Measurements from ENCODE around the gene NBPF15. TPM values are rescaled to one million over a fixed set of nuclear protein-coding genes. Genes with fewer than 3 reads are reported as not detected.
A peak's percentile ranks its signal among the peaks of the same experiment; 100 is the strongest.
"Not testable (repeated sequence)": the region's sequence is repeated elsewhere in the genome, so short reads cannot be mapped to it uniquely, and the experiment has no call there.

The NBPF15 gene
- total and polyA plus RNA-seq, 4 experiments from 2014 or later: 12.9 to 184 (median 99.8) TPM

DNA sequence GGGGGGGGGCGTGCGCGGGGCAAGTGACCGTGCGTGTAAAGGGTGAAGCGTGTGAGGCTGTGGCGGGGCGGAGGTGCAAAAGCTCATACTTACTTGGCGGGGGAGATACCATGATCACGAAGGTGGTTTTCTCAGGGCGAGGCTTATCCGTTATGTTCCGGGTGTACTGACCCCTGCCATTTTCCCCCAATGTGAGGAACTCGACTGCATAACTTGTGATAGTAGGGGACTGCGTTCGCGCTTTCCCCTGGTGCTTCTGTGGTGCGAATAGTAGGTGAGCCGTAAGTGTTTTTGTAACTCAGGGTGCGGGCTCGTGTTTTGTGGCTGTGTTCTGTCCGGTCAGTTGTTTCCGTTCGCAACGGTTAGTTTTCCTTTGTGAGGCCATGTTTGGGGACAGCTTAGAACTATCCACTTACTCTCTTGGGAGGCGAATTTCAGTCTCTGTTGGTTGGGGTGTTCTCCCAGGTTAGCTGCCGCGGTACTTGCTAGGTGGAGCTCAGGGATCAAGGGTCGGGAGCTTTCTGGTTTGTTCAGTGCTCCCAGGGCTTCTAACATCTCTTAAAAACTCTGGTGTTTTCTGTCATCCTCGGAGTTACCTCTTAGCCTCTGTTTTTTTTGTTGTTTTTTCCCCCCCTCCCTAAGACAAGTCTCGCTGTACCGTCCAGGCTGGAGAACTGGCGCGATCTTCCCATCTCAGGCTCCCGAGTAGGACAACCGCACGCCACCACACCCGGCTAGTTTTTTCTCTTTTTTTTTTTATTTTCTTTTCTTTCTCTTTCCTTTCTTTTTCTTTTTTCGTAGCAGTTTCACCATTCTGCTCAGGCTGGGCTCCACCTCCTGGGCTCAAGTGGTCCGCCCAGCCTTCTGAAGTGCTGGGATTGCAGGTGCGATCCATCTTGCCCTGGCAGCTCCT lies 48.7 kb downstream of the NBPF15 start:
- intact Hi-C loops (cut with micrococcal nuclease); H3K9me3 ChIP-seq (ENCODE audit: control insufficient read depth in 1 of 2, low read length in 2 of 2); H3K27me3 ChIP-seq (ENCODE audit: insufficient read depth, low read length); H3K9me3 Mint-ChIP-seq; H3K4me1 ChIP-seq (ENCODE audit: insufficient read depth, low read length); H3K27me3 Mint-ChIP-seq; H3K36me3 ChIP-seq (ENCODE audit: insufficient read depth, low read length): not testable (repeated sequence)
- H3K4me3 ChIP-seq (ENCODE audit: low read length in 2 of 2): peak overlapping the region; percentile 52 to 69
- peak; percentile 92 to 95 (median 93) for DNase-seq
- H3K27ac ChIP-seq (ENCODE audit: low read depth, low read length): peak overlapping the region; percentile 66
- Mint-ChIP-seq H3K27ac (peak overlapping the region; percentile 97 to 100 (median 99)), H3K36me3 (peaks cover 0 to 12% of the 10 kb centered on the region in 2 donors), H3K4me3 (peak overlapping the region; percentile 94 to 100 (median 98)), H3K4me1 (peaks cover 0 to 17% (median 3%) of the 10 kb centered on the region in 4 donors)
- POLR2A ChIA-PET (ENCODE audit: partially characterized antibody): interaction anchor here (0.7 to 0.9 kb wide), 5 partner anchors 111 to 868 kb away, joined by 5 to 11 read pairs (median 7); no protein-coding TSS in a partner anchor
- CTCF ChIA-PET (ENCODE audit: partially characterized antibody): interaction anchor here (0.7 kb wide), 1 partner anchor 111 kb away, joined by 4 read pairs; no protein-coding TSS in a partner anchor

DNA sequence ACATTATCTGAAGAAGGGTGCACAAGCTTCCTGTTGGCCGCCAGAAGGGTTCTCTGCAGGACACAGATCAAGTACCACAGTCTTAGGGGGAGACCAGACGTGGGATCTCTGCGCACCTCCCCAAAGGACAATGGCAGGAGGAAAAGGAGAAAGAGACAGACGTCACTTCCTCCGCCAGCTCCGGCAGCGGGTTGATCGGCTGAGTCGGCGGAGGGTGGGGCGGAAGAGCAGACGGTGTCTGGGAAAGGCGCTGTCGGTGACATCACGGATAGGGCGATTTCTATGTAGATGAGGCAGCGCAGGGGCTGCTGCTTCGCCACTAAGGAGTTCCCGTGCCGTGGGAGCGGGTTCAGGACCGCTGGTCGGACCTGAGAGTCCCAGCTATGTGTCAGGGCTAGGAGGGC lies 49.4 kb downstream of the NBPF15 start:
- Mint-ChIP-seq H3K36me3 (peaks cover 0 to 12% of the 10 kb centered on the region in 2 donors), H3K4me3 (peak overlapping the region; percentile 94 to 100 (median 98)), H3K4me1 (peaks cover 0 to 17% (median 3%) of the 10 kb centered on the region in 4 donors), H3K27ac (peak overlapping the region; percentile 97 to 100 (median 99))
- H3K4me1 ChIP-seq (ENCODE audit: insufficient read depth, low read length); H3K27me3 ChIP-seq (ENCODE audit: insufficient read depth, low read length); H3K9me3 ChIP-seq (ENCODE audit: control insufficient read depth in 1 of 2, low read length in 2 of 2); intact Hi-C loops (cut with micrococcal nuclease); H3K36me3 ChIP-seq (ENCODE audit: insufficient read depth, low read length); H3K27me3 Mint-ChIP-seq; H3K9me3 Mint-ChIP-seq: not testable (repeated sequence)
- peak overlapping the region; percentile 21 for H3K27ac ChIP-seq (ENCODE audit: low read depth, low read length)
- peak in 4 of 5 donors; percentile 88 to 91 (median 90) for DNase-seq
- H3K4me3 ChIP-seq (ENCODE audit: low read length in 2 of 2): peak overlapping the region in 1 of 2 donors; percentile 28
- ChIA-PET POLR2A (ENCODE audit: partially characterized antibody) (interaction anchor here (0.7 to 0.9 kb wide), 5 partner anchors 112 to 869 kb away, joined by 5 to 11 read pairs (median 7); no protein-coding TSS in a partner anchor), CTCF (ENCODE audit: partially characterized antibody) (interaction anchor here (0.7 kb wide), 1 partner anchor 112 kb away, joined by 4 read pairs; no protein-coding TSS in a partner anchor)

DNA sequence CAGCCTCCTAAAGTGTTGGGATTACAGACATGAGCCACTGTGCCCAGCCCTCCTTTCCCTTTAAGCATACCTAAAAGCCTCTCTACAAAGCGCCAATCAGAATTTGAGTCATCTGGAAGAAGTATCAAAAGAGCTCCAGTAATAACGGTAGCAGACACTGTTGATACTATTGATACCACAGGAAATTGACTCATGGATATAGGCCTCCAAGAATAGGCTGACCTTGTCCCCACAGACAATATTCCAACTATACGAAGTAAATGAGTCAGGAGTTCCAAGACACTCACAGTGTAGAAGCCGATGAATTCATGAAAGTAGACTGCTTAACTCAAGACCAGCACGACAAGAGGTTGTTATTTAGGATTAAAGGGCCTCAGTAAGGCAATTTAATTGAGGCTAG lies 58.7 kb downstream of the NBPF15 start:
- H3K4me3 ChIP-seq (ENCODE audit: low read length in 2 of 2); H3K9me3 ChIP-seq (ENCODE audit: control insufficient read depth in 1 of 2, low read length in 2 of 2); H3K36me3 ChIP-seq (ENCODE audit: insufficient read depth, low read length); CTCF ChIA-PET (ENCODE audit: partially characterized antibody); H3K9me3 Mint-ChIP-seq; H3K27me3 ChIP-seq (ENCODE audit: insufficient read depth, low read length); H3K27ac Mint-ChIP-seq; H3K27me3 Mint-ChIP-seq; intact Hi-C loops (cut with micrococcal nuclease); H3K36me3 Mint-ChIP-seq; H3K4me1 Mint-ChIP-seq; H3K4me3 Mint-ChIP-seq; POLR2A ChIA-PET (ENCODE audit: partially characterized antibody); H3K4me1 ChIP-seq (ENCODE audit: insufficient read depth, low read length); DNase-seq; H3K27ac ChIP-seq (ENCODE audit: low read depth, low read length): not testable (repeated sequence)

DNA sequence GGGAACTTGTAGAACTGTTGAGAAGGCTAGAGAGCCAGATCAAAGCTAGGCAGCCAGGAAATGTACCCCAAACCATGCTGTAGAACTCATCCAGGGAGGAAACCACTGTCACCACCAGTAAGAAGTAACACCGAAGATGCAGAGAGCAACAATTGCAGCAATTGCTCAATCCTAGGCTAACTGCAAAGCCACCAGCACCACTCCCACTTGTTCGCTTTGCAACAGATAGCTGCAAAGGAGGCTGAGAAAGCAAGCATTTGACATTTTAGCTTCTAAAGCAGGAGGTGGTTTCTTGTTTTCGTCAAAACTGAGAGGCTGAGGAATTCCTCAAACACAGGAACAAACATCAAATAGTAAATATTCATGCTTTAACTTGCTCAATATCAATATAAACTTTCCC lies 89.8 kb downstream of the NBPF15 start:
- H3K9me3 ChIP-seq (ENCODE audit: control insufficient read depth in 1 of 2, low read length in 2 of 2); POLR2A ChIA-PET (ENCODE audit: partially characterized antibody); H3K4me3 Mint-ChIP-seq; CTCF ChIA-PET (ENCODE audit: partially characterized antibody); H3K36me3 Mint-ChIP-seq; H3K4me1 ChIP-seq (ENCODE audit: insufficient read depth, low read length); H3K4me1 Mint-ChIP-seq; DNase-seq; intact Hi-C loops (cut with micrococcal nuclease); H3K9me3 Mint-ChIP-seq; H3K27ac Mint-ChIP-seq; H3K27ac ChIP-seq (ENCODE audit: low read depth, low read length); H3K27me3 Mint-ChIP-seq; H3K4me3 ChIP-seq (ENCODE audit: low read length in 2 of 2); H3K27me3 ChIP-seq (ENCODE audit: insufficient read depth, low read length); H3K36me3 ChIP-seq (ENCODE audit: insufficient read depth, low read length): not testable (repeated sequence)

Other genes with a start within 250 kb of the NBPF15 start
- 1 to 10 TPM; 3.9 to 5.2 TPM for gene PPIAL4E, start 88.0 kb downstream of the NBPF15 start, total RNA-seq
- not detected for gene PPIAL4E, start 88.0 kb downstream of the NBPF15 start, polyA plus RNA-seq
- not detected for gene PPIAL4F, start 131.2 kb upstream of the NBPF15 start, total RNA-seq
- not detected for gene PPIAL4F, start 131.2 kb upstream of the NBPF15 start, polyA plus RNA-seq